NCI-H524 (cell line): Measurements from ENCODE around the gene SYPL2.

Experiments used
- DNase-seq, 2 experiments: peaks; one replicate each; lab custom pipeline; 2025; lab: John Stamatoyannopoulos, UW

The SYPL2 gene

DNA sequence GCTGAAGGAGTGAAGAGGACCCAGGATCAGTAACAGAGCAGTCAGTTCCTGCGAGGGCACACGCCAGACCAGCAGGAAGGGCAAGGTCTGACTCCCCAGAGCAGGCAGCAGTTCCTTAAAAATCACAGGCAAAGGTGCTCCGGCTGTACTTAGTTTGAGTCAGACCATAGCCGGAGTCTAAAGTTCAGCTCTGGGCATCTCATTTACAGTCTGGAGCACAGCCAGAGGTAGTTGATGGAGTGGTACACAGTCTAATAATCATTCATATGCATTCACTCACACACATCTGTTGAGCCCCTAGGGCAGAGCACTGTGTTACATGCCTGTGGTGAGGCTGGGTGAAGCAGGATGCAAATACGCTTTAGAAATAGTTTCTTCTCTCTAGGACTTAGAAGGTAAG is 50.5 kb downstream of the SYPL2 start:
- DNase-seq, result no peak

DNA sequence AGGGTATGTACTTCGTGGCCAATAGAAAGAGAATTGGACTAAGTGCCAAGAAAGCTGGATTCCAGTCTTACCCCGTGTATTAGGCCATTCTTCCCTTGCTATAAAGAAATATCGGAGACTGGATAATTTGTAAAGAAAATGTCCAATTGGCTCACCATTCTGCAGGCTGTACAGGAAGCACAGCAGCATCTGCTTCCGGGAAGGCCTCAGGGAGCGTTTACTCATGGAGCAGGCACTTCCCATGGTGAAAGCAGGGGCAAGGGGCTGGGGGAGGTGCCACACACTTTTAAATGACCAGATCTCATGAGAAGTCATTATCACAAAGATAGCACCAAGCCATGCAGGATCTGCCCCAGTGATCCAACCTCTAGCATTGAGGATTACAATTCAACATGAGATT is 51.0 kb downstream of the SYPL2 start:
- DNase-seq, result no peak

DNA sequence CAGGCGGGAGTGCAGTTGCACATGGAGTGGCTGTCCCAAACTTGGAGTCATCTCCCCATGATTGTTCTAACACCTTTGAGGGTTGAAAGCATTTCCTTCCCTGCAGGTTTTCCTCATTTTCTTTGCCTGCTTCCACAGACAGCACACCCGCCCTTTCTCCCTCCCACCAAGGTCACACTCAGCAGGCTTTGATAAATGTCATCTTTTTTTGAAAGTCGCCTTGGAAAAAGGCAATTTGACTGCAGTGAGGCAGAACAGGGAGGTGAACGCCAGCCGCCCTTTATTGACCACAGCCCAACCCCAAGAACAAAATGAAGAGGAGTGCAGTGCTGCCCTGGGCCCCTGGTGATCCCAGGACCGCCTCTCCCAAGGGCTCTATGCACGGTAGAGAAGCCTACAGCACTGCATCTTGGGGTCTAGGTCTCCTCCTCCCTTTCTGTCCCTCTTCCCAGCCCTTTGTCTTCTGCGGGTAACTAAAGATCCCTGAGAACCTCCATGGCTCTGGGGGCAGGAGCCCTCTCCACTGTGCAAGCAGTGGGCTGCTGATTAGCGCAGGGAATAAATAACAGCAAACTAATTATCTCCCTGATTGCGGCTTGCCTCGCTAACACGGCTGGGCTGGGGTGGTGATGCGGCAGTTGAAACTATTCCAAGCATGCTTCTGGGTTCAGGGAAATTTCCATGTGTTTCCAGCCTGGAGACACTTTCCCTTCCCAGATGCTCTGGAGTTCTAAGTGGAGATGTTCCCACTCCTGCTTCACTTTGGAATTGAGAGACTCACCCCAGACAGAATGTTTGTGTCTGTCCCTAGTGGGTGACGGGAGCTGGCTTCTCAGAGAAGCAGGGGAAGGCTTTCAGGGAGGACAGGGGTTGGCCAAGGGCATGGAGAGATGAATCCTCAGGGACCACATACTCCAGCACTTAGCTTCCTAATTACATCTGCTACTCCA is 54.9 kb downstream of the SYPL2 start:
- no peak for DNase-seq

DNA sequence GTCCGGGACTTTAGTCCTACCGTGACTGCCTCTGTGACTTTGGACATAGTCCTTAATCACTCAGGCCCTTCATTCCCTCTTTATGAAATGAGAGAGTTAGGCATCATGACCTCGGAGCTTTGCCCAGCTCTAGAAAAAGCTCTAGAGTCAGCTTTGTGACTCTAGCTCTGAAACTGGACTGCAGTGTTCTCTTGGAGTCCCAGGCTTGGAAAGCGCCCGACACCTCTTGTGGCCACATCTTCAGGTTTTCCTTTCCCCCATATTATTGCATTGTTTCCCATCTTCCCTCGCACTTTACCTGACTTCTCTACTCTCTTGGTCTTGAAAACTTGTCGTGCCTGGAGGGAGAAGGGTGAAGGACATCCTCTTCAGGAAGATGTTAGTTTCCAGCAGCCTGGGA is 55.7 kb downstream of the SYPL2 start:
- DNase-seq, result no peak

DNA sequence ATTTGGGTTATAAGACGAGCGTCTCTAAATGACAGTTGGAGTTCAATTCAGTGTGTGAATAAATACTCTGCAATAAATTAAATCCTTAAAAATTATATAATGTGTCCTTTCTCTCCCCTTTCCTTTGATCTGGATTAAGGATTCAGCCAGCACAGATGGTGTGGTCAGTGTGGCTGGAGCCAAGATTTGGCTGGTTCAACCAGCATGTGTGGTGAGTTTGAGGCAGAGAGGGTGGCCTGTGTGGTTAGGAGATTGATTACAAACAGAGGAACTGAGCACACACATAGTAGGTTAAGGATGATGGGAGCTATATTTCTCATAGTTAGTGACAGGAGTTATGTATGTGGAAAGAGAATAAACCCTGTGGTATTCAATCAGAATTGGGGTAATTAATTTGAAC is 57.4 kb downstream of the SYPL2 start:
- DNase-seq, result no peak

DNA sequence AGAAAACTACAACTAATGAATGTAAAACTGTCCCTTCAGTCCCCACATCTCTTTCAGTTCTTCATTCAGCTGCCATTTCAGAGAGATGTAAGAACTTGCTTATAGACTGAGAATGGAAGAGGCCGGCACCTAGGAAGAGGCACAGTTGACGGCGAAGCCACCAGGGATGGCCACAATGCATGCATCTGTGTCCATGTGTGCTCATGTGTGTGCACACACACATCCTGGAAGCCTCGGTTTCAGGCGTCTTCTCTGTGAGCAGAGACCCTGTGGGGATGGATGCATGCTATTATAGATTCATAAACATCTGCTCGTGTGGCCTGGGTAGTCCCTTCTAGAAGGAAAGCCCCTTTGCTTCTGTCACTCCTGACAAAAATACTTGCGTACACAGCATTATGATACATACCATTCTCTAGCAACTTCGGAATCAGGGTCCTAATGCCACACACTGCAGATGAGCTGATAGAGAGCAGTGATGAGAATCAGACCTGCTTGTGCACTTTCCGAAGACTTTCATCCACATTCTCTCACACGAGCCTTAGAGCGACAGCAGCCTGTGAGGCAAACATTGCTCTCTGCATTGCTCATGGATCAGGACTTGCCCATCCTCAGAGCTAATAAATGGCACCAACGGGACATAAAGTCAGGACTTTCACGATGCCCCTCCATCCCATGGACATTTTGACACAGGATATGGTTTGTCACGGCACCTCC is 60.9 kb downstream of the SYPL2 start:
- no peak for DNase-seq

DNA sequence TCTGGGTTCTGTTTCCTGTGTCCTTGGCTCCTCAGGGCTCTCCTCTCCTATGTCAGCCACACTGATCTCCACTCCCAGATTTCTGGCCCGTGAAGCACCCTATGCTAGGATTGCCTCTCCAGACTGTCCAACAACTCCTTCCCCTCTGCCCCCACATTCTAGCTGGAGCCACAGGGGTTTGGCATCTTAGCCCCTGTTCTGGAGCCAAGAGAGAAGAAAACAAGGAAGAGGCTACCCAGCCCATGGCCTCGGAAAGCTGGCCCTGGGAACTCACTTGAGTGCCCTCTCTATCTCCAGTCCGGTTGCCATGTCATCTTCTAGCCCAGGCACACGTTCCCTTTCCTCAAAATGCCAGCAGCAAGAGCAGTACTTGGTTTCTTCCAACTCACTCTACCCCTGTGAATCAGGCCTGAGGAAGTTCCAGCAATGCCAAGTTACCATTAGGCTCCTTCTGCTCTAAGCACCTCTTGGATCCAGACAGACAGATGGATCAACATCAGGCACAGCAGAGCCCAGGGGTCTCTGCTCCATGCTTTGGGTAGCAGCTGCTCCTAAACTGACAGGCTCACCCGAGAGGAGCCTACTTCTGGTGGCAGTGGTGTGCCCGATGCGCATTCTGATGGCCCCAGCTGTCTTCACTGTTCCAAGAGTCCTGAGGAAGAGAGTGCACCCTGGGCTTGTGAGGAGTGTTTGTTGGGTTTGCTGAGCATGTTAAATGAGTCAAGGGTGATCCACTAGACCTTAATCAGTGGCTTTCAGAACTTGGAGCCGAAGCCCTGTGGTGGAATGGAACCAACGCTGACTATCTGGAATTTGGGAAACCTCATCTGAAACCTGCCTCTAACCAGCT is 61.7 kb downstream of the SYPL2 start:
- DNase-seq, result peak; percentile 71 to 88

DNA sequence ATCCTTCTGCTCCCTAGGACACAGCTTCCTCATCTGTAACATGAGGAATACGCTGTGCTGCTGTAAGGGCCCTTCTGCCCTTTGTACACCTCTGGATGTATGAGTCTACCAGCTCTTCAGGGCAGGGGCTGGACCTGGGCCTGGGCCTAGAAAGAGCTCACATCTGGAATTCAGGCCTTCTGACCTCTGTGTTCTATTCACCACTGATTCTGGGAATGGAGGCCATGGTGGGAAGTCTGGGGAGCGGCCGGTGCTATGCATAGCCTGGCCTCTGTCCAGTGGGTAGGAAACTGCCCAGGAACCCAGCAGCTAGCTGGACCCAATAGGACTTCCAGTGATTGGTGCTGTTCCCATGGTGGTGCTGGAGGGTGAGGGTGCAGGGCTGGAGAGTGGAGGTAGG is 62.4 kb downstream of the SYPL2 start:
- no peak for DNase-seq

DNA sequence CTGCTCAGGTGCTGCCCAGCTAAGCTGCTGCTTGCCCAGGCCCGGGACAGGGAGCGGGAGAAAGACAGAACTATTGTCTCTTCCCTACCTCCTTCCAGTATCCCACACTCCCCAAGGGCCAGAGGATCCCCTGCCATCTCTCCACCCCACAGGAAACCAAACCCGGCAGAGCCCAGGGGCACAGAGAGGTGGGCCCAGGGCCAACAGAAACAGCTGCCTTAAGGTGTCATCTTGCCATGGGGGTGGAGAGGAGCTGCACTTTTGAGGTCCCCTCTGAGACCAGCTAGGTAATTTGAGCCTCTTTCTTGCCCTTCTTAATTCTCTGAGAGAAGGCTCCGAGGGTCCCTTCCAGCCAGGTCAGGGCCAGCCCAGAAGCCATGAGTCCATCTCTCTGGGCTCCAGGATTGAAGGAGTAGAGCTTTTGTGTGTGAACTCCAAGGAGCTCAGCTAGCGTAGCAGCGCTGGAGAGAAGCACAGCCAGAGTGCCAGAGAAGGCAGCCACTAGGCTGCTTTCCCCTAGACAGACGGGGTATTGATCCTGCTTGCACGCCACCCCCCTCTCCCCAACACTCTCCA is 63.6 kb downstream of the SYPL2 start:
- DNase-seq, result peak; percentile 91 to 93

DNA sequence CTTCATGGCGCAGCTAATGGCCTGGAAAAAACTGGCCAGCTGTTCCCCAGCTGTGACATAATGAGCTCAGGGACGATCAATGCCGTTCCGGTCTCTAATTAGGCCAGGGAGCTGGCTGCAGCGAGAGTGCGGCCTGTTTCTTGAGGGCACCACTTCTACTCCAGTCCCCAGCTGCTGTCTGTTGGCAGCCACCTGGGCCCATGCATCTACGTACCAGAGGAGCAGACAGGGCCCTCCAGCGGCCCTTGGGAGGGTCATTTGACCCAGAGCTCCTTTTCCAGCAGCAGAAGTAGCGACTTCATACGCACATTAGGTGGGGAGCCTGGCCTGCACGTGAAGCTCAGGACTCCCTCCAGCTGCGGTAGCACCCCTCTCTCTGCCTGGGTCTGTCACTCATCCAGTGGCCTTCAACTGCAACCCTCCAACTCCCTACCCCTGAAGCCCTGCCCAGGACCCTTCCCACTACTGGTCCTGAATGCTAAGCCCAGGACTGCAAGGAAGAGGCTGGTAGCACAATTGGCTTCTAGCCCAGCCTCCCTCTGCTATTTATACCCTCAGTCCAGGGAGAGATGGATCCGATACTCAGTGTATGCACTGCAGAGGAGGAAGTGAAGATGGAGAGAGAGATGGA is 64.2 kb downstream of the SYPL2 start:
- peak; percentile 94 to 99 for DNase-seq

DNA sequence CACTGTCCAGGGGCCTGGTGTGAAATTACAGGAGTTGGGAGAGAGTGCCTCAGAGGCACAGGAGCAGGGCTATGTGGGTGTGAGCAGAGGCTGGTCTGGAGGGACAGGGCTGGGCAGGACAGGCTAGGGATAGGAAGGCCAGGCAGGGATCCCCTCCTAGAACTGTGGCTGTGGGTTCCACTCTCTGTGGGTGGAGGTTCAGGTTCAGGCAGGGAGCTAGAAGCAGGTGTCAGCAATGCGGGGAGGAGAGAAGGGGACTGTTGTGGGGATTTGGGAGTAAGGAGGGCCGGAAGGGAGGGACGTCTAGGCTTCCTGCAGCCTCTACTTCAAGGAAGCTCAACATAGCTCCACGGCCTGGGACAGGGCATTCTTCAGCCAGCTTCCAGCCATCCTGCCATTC is 65.0 kb downstream of the SYPL2 start:
- DNase-seq, result no peak
